Stimulated activated CD8-positive, alpha-beta memory T cell treated with anti-CD3 and anti-CD28 coated beads, Interleukin-12 subunit alpha, Interleukin-12 subunit beta, amount 100 ng/mL, for 24 hours (primary cell): ENCODE results near the gene HLF.
"Not testable (repeated sequence)": the region's sequence is repeated elsewhere in the genome, so short reads cannot be mapped to it uniquely, and the experiment has no call there.

Source experiments
- DNase-seq: peaks from one replicate; pipeline ENCODE4 v3.0.0-alpha.2; 2020; ENCODE audit errors: extremely low read depth

The HLF gene

DNA sequence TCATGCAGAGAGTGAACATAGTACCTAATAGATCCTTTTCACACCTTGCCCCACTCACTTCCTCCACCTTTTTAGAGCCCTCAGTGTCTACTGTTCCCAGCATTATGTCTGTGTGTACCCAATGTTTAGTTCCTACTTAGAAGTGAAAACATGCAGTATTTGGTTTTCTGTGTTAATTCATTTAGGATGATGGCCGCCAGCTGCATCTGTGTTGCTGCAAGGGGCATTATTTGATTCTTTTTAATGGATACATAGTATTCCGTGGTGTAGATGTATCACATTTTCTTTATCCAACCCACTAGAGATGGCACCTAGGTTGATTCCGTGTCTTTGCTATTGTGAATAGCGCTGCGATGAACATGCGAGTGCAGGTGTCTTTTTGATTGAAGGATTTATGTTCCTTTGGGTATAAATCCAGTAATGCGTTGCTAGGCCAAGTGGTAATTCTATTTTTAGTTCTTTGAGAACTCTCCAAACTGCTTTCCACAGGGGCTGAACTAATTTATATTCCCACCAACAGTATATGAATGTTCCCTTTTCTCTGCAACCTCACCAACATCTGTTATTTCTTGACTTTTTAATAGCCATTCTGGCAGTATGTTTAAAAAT lies 47.1 kb downstream of the HLF start:
- DNase-seq: no peak

DNA sequence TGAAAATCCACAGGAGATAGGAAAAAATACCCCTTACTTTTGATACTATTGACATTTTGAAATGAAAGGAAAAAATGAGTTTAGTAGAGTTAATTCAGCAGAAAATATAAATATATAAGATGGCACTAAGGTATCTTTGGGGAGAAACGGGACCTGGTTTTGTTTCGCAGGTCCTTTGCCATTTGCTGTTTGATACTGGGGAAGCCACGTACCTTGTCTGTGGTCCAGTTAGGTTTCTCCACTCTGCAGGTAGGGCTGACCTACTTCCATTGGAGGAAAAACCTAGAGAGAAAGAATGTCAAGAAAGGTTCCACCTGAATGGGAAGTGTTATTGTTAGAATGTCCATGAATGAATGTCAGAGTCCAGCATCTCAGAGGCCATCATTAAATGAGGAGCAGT lies 48.1 kb downstream of the HLF start:
- DNase-seq: no peak

- no peak for DNase-seq
Observed at GRCh38 chr17:55314061-55314783, 49.5 kb downstream of the HLF start.

DNA sequence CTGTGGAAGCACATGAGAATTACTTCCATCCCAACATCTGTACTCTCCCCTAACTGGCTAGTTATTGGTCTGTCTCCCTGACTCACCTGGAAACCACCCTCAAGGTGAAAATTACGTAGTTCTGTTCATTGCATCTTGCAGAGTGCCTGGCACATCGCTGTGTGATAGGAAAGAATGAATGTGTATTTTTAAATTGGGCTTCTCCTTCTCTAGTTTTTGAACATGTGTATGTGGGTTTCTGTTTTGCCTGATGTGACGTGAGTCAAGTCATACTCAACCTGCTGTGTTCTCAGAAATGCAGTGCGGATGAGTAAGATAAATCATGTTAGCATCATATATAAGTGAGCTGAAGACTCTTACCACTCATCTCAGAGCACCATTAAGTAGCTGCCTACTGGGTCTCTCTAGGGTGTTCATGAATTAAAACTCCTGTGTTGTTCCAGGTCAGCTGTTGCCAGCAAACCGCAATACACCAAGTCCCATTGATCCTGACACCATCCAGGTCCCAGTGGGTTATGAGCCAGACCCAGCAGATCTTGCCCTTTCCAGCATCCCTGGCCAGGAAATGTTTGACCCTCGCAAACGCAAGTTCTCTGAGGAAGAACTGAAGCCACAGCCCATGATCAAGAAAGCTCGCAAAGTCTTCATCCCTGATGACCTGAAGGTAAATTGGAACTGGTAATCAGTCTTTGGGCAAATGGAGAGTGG lies 50.2 kb downstream of the HLF start:
- no peak for DNase-seq

DNA sequence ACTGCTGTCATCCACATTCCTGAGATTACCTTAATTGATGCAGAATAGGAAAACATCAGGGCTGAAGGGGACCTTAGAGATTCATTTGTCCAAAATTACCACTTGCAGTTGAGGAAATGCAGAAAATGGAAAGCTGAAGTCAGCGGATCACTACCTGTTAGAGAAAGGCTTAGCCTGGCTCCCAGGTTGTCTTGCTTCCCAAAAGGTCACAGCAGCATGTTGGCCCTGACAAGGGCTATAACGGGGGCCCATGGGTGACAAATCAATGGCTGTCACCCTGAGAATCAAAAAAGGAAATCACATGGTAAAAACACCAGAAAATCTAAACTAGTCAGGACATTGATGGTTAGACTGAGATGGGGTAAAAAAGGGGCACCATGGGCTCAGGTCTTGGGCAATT lies 51.7 kb downstream of the HLF start:
- no peak for DNase-seq

DNA sequence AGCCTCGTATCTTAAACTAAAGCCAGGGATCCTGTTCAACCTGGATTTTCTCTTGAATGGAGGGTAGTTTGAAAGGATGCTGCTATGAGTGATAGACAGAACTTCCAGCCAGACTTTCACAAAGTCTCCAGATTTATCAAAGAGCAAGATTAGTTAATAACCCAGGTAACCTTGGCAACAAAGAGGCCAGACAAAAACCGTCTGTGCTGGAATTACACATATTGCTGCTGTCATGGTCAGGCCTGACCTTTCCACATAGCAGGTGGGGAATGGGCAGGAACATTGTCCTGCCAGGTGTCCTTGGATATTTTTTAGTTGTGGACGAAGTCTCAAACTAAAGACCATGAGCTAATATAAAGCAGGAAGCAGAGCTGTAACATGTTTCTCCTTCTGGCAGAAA lies 52.5 kb downstream of the HLF start:
- no peak for DNase-seq

DNA sequence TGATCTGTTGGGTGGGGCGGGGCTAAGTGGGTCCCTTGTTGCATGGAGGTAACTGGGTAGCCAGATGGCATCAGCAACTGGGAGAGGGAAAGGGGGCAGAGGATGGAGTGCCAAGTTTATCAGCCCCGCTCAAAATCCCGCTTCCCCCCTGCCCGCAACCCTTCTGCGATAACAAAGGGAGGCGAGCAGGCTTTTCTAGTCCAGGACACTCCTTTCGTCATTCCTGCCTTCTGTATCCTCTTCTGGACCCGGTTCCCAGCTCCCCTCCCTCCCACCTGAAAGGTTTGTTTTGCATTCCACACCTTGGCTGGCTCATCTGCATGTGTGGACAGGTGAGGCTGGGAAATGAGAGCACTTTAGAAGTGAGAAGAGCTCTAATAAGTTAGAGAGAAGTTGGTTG lies 53.3 kb downstream of the HLF start:
- no peak for DNase-seq

- DNase-seq: no peak
Observed at GRCh38 chr17:55318715-55319487, 54.1 kb downstream of the HLF start.

GRCh38 chr17:55319933-55320593 lies 55.3 kb downstream of the HLF start:
- no peak for DNase-seq

DNA sequence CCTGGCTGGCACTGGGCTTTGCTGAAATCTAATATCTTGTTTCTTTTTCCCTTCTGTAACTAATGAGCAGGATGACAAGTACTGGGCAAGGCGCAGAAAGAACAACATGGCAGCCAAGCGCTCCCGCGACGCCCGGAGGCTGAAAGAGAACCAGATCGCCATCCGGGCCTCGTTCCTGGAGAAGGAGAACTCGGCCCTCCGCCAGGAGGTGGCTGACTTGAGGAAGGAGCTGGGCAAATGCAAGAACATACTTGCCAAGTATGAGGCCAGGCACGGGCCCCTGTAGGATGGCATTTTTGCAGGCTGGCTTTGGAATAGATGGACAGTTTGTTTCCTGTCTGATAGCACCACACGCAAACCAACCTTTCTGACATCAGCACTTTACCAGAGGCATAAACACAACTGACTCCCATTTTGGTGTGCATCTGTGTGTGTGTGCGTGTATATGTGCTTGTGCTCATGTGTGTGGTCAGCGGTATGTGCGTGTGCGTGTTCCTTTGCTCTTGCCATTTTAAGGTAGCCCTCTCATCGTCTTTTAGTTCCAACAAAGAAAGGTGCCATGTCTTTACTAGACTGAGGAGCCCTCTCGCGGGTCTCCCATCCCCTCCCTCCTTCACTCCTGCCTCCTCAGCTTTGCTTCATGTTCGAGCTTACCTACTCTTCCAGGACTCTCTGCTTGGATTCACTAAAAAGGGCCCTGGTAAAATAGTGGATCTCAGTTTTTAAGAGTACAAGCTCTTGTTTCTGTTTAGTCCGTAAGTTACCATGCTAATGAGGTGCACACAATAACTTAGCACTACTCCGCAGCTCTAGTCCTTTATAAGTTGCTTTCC lies 56.0 kb downstream of the HLF start:
- DNase-seq: no peak

DNA sequence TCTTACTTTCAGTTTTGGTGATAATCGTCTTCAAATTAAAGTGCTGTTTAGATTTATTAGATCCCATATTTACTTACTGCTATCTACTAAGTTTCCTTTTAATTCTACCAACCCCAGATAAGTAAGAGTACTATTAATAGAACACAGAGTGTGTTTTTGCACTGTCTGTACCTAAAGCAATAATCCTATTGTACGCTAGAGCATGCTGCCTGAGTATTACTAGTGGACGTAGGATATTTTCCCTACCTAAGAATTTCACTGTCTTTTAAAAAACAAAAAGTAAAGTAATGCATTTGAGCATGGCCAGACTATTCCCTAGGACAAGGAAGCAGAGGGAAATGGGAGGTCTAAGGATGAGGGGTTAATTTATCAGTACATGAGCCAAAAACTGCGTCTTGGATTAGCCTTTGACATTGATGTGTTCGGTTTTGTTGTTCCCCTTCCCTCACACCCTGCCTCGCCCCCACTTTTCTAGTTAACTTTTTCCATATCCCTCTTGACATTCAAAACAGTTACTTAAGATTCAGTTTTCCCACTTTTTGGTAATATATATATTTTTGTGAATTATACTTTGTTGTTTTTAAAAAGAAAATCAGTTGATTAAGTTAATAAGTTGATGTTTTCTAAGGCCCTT lies 56.8 kb downstream of the HLF start:
- no peak for DNase-seq

DNA sequence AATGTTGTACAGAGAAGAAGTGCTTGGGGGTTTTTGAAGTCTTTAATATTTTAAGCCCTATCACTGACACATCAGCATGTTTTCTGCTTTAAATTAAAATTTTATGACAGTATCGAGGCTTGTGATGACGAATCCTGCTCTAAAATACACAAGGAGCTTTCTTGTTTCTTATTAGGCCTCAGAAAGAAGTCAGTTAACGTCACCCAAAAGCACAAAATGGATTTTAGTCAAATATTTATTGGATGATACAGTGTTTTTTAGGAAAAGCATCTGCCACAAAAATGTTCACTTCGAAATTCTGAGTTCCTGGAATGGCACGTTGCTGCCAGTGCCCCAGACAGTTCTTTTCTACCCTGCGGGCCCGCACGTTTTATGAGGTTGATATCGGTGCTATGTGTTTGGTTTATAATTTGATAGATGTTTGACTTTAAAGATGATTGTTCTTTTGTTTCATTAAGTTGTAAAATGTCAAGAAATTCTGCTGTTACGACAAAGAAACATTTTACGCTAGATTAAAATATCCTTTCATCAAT lies 57.8 kb downstream of the HLF start:
- no peak for DNase-seq

DNA sequence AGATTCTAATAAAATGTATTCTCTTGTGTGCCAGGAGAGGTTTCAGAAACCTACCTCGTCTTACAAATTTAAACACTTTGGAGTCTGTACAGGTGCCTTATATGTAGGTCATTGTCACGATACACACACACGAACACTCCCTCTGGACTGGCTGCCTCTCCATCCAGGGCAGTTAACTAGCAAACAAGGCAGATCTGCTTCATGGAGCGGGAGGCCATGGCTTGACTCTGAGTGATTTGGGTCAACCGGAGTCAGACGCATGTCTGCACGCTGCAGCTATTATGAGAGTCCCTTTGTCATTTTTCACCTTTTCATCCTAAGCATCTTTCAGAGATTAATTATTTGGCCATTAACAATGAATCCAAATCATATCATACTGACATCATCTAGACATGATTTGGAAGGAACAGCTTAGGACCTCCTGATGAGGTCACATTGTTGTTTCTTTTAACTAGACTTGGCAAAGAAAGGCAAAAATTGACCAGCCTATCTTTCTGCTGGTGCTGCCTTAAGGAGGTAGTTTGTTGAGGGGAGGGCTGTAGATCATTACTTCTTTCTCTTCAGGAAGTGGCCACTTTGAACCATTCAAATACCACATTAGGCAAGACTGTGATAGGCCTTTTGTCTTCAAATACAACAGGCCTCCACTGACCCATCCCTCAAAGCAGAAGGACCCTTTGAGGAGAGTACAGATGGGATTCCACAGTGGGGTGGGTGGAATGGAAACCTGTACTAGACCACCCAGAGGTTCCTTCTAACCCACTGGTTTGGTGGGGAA lies 58.9 kb downstream of the HLF start:
- DNase-seq: no peak

DNA sequence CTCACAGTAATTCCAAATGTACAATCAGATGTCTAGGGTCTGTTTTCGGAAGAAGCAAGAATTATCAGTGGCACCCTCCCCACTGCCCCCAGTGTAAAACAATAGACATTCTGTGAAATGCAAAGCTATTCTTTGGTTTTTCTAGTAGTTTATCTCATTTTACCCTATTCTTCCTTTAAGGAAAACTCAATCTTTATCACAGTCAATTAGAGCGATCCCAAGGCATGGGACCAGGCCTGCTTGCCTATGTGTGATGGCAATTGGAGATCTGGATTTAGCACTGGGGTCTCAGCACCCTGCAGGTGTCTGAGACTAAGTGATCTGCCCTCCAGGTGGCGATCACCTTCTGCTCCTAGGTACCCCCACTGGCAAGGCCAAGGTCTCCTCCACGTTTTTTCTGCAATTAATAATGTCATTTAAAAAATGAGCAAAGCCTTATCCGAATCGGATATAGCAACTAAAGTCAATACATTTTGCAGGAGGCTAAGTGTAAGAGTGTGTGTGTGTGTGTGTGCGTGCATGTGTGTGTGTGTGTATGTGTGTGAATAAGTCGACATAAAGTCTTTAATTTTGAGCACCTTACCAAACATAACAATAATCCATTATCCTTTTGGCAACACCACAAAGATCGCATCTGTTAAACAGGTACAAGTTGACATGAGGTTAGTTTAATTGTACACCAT lies 59.7 kb downstream of the HLF start:
- no peak for DNase-seq

DNA sequence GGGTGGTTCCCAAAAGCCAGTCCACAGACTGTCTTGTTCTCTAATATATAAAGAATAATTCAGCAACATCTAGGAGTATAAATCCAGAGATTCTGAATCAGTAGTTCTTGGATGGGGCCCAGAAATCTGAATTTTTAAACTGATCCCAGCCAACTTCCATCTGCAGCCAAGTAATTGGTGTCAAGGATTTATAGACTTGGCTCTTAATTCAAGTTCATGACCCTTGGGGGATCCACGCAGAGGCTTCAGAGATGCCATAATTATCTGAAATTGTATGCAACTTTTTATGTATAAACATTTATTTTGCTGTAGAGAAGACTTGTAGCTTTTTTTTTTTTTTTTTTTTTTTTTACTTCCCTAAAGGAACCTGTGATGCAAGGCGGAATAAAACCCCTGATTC lies 60.6 kb downstream of the HLF start:
- DNase-seq: no peak

- DNase-seq: no peak
Observed at GRCh38 chr17:55326030-55326429, 61.3 kb downstream of the HLF start.

- no peak for DNase-seq
Observed at GRCh38 chr17:55327225-55328088, 62.7 kb downstream of the HLF start.

GRCh38 chr17:55328514-55328913 lies 63.8 kb downstream of the HLF start:
- DNase-seq: not testable (repeated sequence)
